Kidney (tissue), 14 donors: ENCODE data around the gene IRX4. TPM values are rescaled to one million over a fixed set of nuclear protein-coding genes. Genes with fewer than 3 reads are reported as not detected.

Source experiments
- DNase-seq, 5 donors: peaks; one replicate each; pipeline ENCODE4 v3.0.0-alpha.2; 2013 to 2020
- FAIRE-seq: peaks from 2 replicates; lab custom pipeline; 2012; peaks lifted over from hg19 to GRCh38; lab: Jason Lieb, UNC
- H3K27ac ChIP-seq, 2 donors: one replicate each; pipeline ENCODE4 v1.7.0; 2013; ENCODE audit warnings: low read depth in 2 of 2, low read length in 2 of 2, inconsistent platforms in 1 of 2
- H3K27me3 ChIP-seq: one replicate; pipeline ENCODE4 v1.7.1; 2013; ENCODE audit warnings: low read length, inconsistent platforms; ENCODE audit not compliant: control insufficient read depth, insufficient read depth
- H3K36me3 ChIP-seq, 3 donors: one replicate each; pipeline versions ENCODE4 v1.7.0 to v1.7.1; 2013; ENCODE audit warnings: low read length in 3 of 3, control low read depth in 1 of 3, inconsistent platforms in 1 of 3; ENCODE audit not compliant: insufficient read depth in 3 of 3, control insufficient read depth in 2 of 3
- H3K4me1 ChIP-seq, 3 donors: one replicate each; pipeline versions ENCODE4 v1.7.0 to v1.7.1; 2013; ENCODE audit warnings: low read length in 3 of 3, inconsistent platforms in 1 of 3, low read depth in 1 of 3; ENCODE audit not compliant: control insufficient read depth in 2 of 3, insufficient read depth in 2 of 3
- H3K4me3 ChIP-seq, 3 donors: one replicate each; pipeline versions ENCODE4 v1.7.0 to v1.8.1; 2013; ENCODE audit warnings: low read length in 3 of 3, control low read depth in 1 of 3, inconsistent platforms in 1 of 3
- H3K9ac ChIP-seq, 3 donors: one replicate each; pipeline versions ENCODE4 v1.7.0 to v1.7.1; 2013; ENCODE audit warnings: low read length in 3 of 3, control low read depth in 1 of 3, inconsistent platforms in 1 of 3
- H3K9me3 ChIP-seq, 3 donors: one replicate each; pipeline versions ENCODE4 v1.7.0 to v1.7.1; 2013; ENCODE audit warnings: low read length in 3 of 3, control low read depth in 1 of 3, inconsistent platforms in 1 of 3; ENCODE audit not compliant: control insufficient read depth in 2 of 3, insufficient read depth in 1 of 3
- CTCF ChIP-seq: IDR thresholded peaks from 3 replicates; pipeline ENCODE4 v1.5.1; 2012; ENCODE audit warnings: mild to moderate bottlenecking, moderate library complexity, borderline replicate concordance; ENCODE audit not compliant: insufficient read depth; ENCODE audit errors: extremely low read depth
- intact Hi-C: fragments of 100-400 bp; cut with DNase I; formaldehyde crosslinking; loops from one replicate; pipeline ENCODE4 v1.11.1; 2022
- polyA plus RNA-seq: library from polyadenylated mRNA; stranded (reverse); fragments of 350-450 nt; fragmentation: Illumina TruSeq; extraction: RNeasy Lipid Tissue Mini Kit (QIAGEN cat#74804); gene quantifications from one replicate; pipeline ENCODE4 v1.2.3, GENCODE V29; 2014; ENCODE audit warnings: low read depth, low replicate concordance; ENCODE audit not compliant: insufficient read depth
- total RNA-seq: library from RNA; stranded (reverse); fragmentation: NEBNext Ultra II Directional; extraction: Animal tissue kit (Norgen Biotek cat#: 25700); gene quantifications from one replicate; pipeline ENCODE4 v1.2.1, GENCODE V29; 2021
- donor health status: control.
- donor health status: control.
- donor health status: control.
- donor health status: control.
- donor health status: control.
- donor health status: DM: yes; HTN: yes; CAD: no.
- donor health status: Normal renal cell carcinoma (clear cell type).

IRX4 gene
- total and polyA plus RNA-seq, 2 donors from 2014 or later: not detected

- H3K4me1 ChIP-seq: no peaks in the 10 kb centered on the region
- H3K9me3 ChIP-seq: peaks cover 0 to 9% (median 0%) of the 10 kb centered on the region in 3 donors
- H3K9ac ChIP-seq: no peak overlapping the region
- H3K27me3 ChIP-seq: no peaks in the 10 kb centered on the region
- no peak overlapping the region for H3K27ac ChIP-seq
- no peaks in the 10 kb centered on the region for H3K36me3 ChIP-seq
- H3K4me3 ChIP-seq: no peak overlapping the region
- FAIRE-seq (no peak), DNase-seq (peak in 2 of 5 donors; percentile 13 to 65)
- intact Hi-C loops: no loop called here
- TF ChIP-seq CTCF: no peak
Measured at GRCh38 chr5:1910081-1910760, 27.5 kb upstream of the IRX4 start.

DNA sequence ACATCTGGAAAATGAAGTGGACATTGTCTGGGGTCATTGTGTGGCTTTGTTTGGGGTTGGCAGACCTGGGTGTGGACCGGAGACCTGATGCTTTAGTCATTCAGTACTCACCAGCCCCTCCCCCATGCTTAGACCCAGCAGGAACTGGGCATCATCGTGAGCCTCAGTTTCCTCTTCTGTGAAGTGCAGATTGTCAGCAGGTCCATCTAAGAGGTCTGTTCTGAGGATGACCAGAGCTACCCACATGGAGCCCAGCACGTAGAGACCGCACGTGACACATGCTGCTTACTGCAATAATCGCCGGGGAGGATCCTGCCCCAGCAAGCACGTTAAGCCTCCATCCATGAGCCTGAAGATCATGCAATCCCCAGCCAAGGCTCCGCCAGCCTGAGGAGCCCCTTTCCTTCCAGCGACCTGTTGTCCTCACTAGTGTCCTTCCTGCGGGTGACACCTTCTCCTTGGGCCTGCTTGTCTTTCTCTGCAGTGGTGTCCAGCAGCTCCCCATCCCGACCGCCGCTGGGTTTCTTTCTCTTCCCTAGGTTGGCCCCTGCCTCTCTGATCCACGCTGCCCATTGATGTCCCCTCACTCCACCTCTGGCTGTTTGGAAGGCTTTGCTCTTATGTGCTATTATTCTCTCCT, 26.7 kb upstream of the IRX4 start:
- no peak overlapping the region for H3K27ac ChIP-seq
- no peak for TF ChIP-seq CTCF
- no peaks in the 10 kb centered on the region for H3K27me3 ChIP-seq
- no peaks in the 10 kb centered on the region for H3K4me1 ChIP-seq
- H3K9me3 ChIP-seq: peaks cover 0 to 4% (median 0%) of the 10 kb centered on the region in 3 donors
- no peak overlapping the region for H3K9ac ChIP-seq
- intact Hi-C loops: no loop called here
- H3K36me3 ChIP-seq: no peaks in the 10 kb centered on the region
- FAIRE-seq (no peak), DNase-seq (peak in 1 of 5 donors; percentile 9)
- H3K4me3 ChIP-seq: no peak overlapping the region

GRCh38 chr5:1908931-1909330, 26.2 kb upstream of the IRX4 start:
- Histone ChIP-seq H3K27ac (no peak overlapping the region), H3K4me1 (no peaks in the 10 kb centered on the region), H3K9ac (no peak overlapping the region), H3K36me3 (no peaks in the 10 kb centered on the region), H3K4me3 (no peak overlapping the region), H3K9me3 (no peaks in the 10 kb centered on the region), H3K27me3 (no peaks in the 10 kb centered on the region)
- TF ChIP-seq CTCF: no peak
- DNase-seq (no peak), FAIRE-seq (no peak)
- intact Hi-C loops: no loop called here
